Measurements from ENCODE around the gene ARMC5.
A peak's percentile ranks its signal among the peaks of the same experiment; 100 is the strongest.
"Not testable (repeated sequence)": the region's sequence is repeated elsewhere in the genome, so short reads cannot be mapped to it uniquely, and the experiment has no call there.

ARMC5 gene

GRCh38 chr16:31458844-31459686 lies at the start of gene ARMC5:
ARMC5 (plus strand) TSS chr16:31459501; CDS start chr16:31459525, 24 bp downstream.
- H3K4me3 ChIP-seq, result peak within 1 kb of the TSS; percentile 97
- TF ChIP-seq POLR2AphosphoS5 (IDR thresholded peaks at IDR 0.05; ENCODE audit: borderline replicate concordance, low read depth, low read length) (peak; percentile 78), EZH2 (IDR thresholded peaks at IDR 0.05) (no peak), FOXP2 (optimal IDR thresholded peaks at IDR 0.05; ENCODE audit: control extremely low read depth, extremely low read length, insufficient read depth) (peak; percentile 76)
- H3K9ac ChIP-seq (ENCODE audit: insufficient read length), result peak within 1 kb of the TSS; percentile 96
- peak within 1 kb of the TSS; percentile 98 for H3K27ac ChIP-seq
- no peaks in the 10 kb centered on the region for H3K9me3 ChIP-seq (ENCODE audit: low read depth, low read length)
- DNase-seq (ENCODE audit: low read depth, low spot score), result peak; percentile 85
- 0 out of 2 replicates have a peak, but pooled peaks cover 3% of the 10 kb centered on the region for H3K36me3 ChIP-seq (ENCODE audit: insufficient read depth, low read length)

- Histone ChIP-seq H3K4me3 (no peak overlapping the region), H3K36me3 (ENCODE audit: insufficient read depth, low read length) (no peaks in the 10 kb centered on the region), H3K9me3 (ENCODE audit: low read depth, low read length) (no peaks in the 10 kb centered on the region), H3K27ac (no peak overlapping the region), H3K9ac (ENCODE audit: insufficient read length) (no peak overlapping the region)
- no peak for DNase-seq (ENCODE audit: low read depth, low spot score)
- TF ChIP-seq EZH2 (IDR thresholded peaks at IDR 0.05), result no peak
These were observed 49.2 kb upstream of the ARMC5 start for GRCh38 chr16:31410082-31410481.

GRCh38 chr16:31411024-31411844 lies 48.1 kb upstream of the ARMC5 start:
- no peaks in the 10 kb centered on the region for H3K36me3 ChIP-seq (ENCODE audit: insufficient read depth, low read length)
- H3K4me3 ChIP-seq, result no peak overlapping the region
- no peak overlapping the region for H3K27ac ChIP-seq
- H3K9ac ChIP-seq (ENCODE audit: insufficient read length), result no peak overlapping the region
- H3K9me3 ChIP-seq (ENCODE audit: low read depth, low read length), result no peaks in the 10 kb centered on the region
- TF ChIP-seq FOXP2 (optimal IDR thresholded peaks at IDR 0.05; ENCODE audit: control extremely low read depth, extremely low read length, insufficient read depth) (no peak), EZH2 (IDR thresholded peaks at IDR 0.05) (no peak), POLR2AphosphoS5 (IDR thresholded peaks at IDR 0.05; ENCODE audit: borderline replicate concordance, low read depth, low read length) (no peak)
- no peak for DNase-seq (ENCODE audit: low read depth, low spot score)

- Histone ChIP-seq H3K36me3 (ENCODE audit: insufficient read depth, low read length) (no peaks in the 10 kb centered on the region), H3K9ac (ENCODE audit: insufficient read length) (no peak overlapping the region), H3K9me3 (ENCODE audit: low read depth, low read length) (no peaks in the 10 kb centered on the region), H3K4me3 (no peak overlapping the region), H3K27ac (no peak overlapping the region)
- no peak for TF ChIP-seq FOXP2 (optimal IDR thresholded peaks at IDR 0.05; ENCODE audit: control extremely low read depth, extremely low read length, insufficient read depth)
- TF ChIP-seq EZH2 (IDR thresholded peaks at IDR 0.05), result no peak
- TF ChIP-seq POLR2AphosphoS5 (IDR thresholded peaks at IDR 0.05; ENCODE audit: borderline replicate concordance, low read depth, low read length), result no peak
- DNase-seq (ENCODE audit: low read depth, low spot score), result no peak
These were observed 46.6 kb upstream of the ARMC5 start for GRCh38 chr16:31412750-31413149.

- Histone ChIP-seq H3K4me3 (no peak overlapping the region), H3K36me3 (ENCODE audit: insufficient read depth, low read length) (no peaks in the 10 kb centered on the region), H3K9ac (ENCODE audit: insufficient read length) (no peak overlapping the region), H3K27ac (no peak overlapping the region), H3K9me3 (ENCODE audit: low read depth, low read length) (no peaks in the 10 kb centered on the region)
- DNase-seq (ENCODE audit: low read depth, low spot score), result no peak
- TF ChIP-seq POLR2AphosphoS5 (IDR thresholded peaks at IDR 0.05; ENCODE audit: borderline replicate concordance, low read depth, low read length) (no peak), EZH2 (IDR thresholded peaks at IDR 0.05) (no peak), FOXP2 (optimal IDR thresholded peaks at IDR 0.05; ENCODE audit: control extremely low read depth, extremely low read length, insufficient read depth) (no peak)
These were observed 45.9 kb upstream of the ARMC5 start for GRCh38 chr16:31413381-31413780.

GRCh38 chr16:31413943-31414342 lies 45.4 kb upstream of the ARMC5 start:
- TF ChIP-seq POLR2AphosphoS5 (IDR thresholded peaks at IDR 0.05; ENCODE audit: borderline replicate concordance, low read depth, low read length) (no peak), EZH2 (IDR thresholded peaks at IDR 0.05) (no peak), FOXP2 (optimal IDR thresholded peaks at IDR 0.05; ENCODE audit: control extremely low read depth, extremely low read length, insufficient read depth) (no peak)
- Histone ChIP-seq H3K4me3 (no peak overlapping the region), H3K9ac (ENCODE audit: insufficient read length) (no peak overlapping the region), H3K9me3 (ENCODE audit: low read depth, low read length) (no peaks in the 10 kb centered on the region), H3K36me3 (ENCODE audit: insufficient read depth, low read length) (no peaks in the 10 kb centered on the region), H3K27ac (no peak overlapping the region)
- no peak for DNase-seq (ENCODE audit: low read depth, low spot score)

GRCh38 chr16:31414706-31415105 lies 44.6 kb upstream of the ARMC5 start:
- TF ChIP-seq FOXP2 (optimal IDR thresholded peaks at IDR 0.05; ENCODE audit: control extremely low read depth, extremely low read length, insufficient read depth) (no peak), POLR2AphosphoS5 (IDR thresholded peaks at IDR 0.05; ENCODE audit: borderline replicate concordance, low read depth, low read length) (no peak), EZH2 (IDR thresholded peaks at IDR 0.05) (no peak)
- no peak for DNase-seq (ENCODE audit: low read depth, low spot score)
- no peak overlapping the region for H3K27ac ChIP-seq
- H3K4me3 ChIP-seq, result no peak overlapping the region
- H3K36me3 ChIP-seq (ENCODE audit: insufficient read depth, low read length), result no peaks in the 10 kb centered on the region
- no peak overlapping the region for H3K9ac ChIP-seq (ENCODE audit: insufficient read length)
- no peaks in the 10 kb centered on the region for H3K9me3 ChIP-seq (ENCODE audit: low read depth, low read length)

GRCh38 chr16:31416371-31416770 lies 42.9 kb upstream of the ARMC5 start:
- DNase-seq (ENCODE audit: low read depth, low spot score), result no peak
- no peaks in the 10 kb centered on the region for H3K9me3 ChIP-seq (ENCODE audit: low read depth, low read length)
- H3K9ac ChIP-seq (ENCODE audit: insufficient read length), result no peak overlapping the region
- TF ChIP-seq FOXP2 (optimal IDR thresholded peaks at IDR 0.05; ENCODE audit: control extremely low read depth, extremely low read length, insufficient read depth) (no peak), POLR2AphosphoS5 (IDR thresholded peaks at IDR 0.05; ENCODE audit: borderline replicate concordance, low read depth, low read length) (no peak), EZH2 (IDR thresholded peaks at IDR 0.05) (no peak)
- no peaks in the 10 kb centered on the region for H3K36me3 ChIP-seq (ENCODE audit: insufficient read depth, low read length)
- H3K27ac ChIP-seq, result no peak overlapping the region
- H3K4me3 ChIP-seq, result no peak overlapping the region

GRCh38 chr16:31417036-31417435 lies 42.3 kb upstream of the ARMC5 start:
- not testable (repeated sequence) for H3K9me3 ChIP-seq (ENCODE audit: low read depth, low read length); DNase-seq (ENCODE audit: low read depth, low spot score); H3K9ac ChIP-seq (ENCODE audit: insufficient read length); H3K27ac ChIP-seq; H3K36me3 ChIP-seq (ENCODE audit: insufficient read depth, low read length); H3K4me3 ChIP-seq

All from SK-N-MC (cell line).